Psoas muscle (tissue), 8 donors: Measurements from ENCODE around the gene PCBD1. TPM values are rescaled to one million over a fixed set of nuclear protein-coding genes. Genes with fewer than 3 reads are reported as not detected.

ENCODE experiments used
- ATAC-seq, 4 donors: fragments of 200-7000 bp; cut with Tn5 transposase; one replicate each; pipeline ENCODE4 v1.9.1; 2020; ENCODE audit warnings: moderate library complexity in 3 of 4, mild to moderate bottlenecking in 2 of 4
- DNase-seq, 2 donors: peaks; one replicate each; pipeline ENCODE4 v3.0.0-alpha.2; 2020
- H3K27ac ChIP-seq: fragments of 200-600 bp; one replicate; pipeline ENCODE4 v1.8.0; 2022
- H3K27me3 ChIP-seq, 3 donors: fragments of 200-600 bp in 1 of 3; one replicate each; pipeline versions ENCODE4 v1.6.1 to v1.8.0; 2013 to 2022; ENCODE audit warnings: low read length in 2 of 3, mild to moderate bottlenecking in 2 of 3, moderate library complexity in 1 of 3; ENCODE audit not compliant: insufficient read depth in 3 of 3
- H3K36me3 ChIP-seq, 2 donors: fragments of 200-600 bp in 1 of 2; one replicate each; pipeline versions ENCODE4 v1.6.1 to v1.8.0; 2013 to 2022; ENCODE audit warnings: low read depth in 1 of 2, mild to moderate bottlenecking in 1 of 2, moderate library complexity in 1 of 2; ENCODE audit not compliant: insufficient read depth in 1 of 2
- H3K4me1 ChIP-seq: fragments of 200-600 bp; one replicate; pipeline ENCODE4 v1.8.0; 2022
- H3K4me3 ChIP-seq: fragments of 200-600 bp; one replicate; pipeline ENCODE4 v1.8.0; 2022; ENCODE audit warnings: mild to moderate bottlenecking
- H3K9me3 ChIP-seq: fragments of 200-600 bp; one replicate; pipeline ENCODE4 v1.8.0; 2022
- CTCF ChIP-seq: fragments of 200-600 bp; IDR thresholded peaks from one replicate; pipeline ENCODE4 v1.8.0; 2022; ENCODE audit warnings: antibody characterized with exemption
- WGBS, 3 donors: extraction: QIAGEN DNeasy Blood & Tissue Kit; methylation state at CpG; one replicate each; pipeline versions ENCODE4 v1.1.6 to v1.1.7; 2013; 5-methylcytosine and 5-hydroxymethylcytosine counted together
- intact Hi-C, 2 donors: fragments of 100-400 bp; cut with DNase I; formaldehyde crosslinking; loops; one replicate each; pipeline versions ENCODE4 v1.11.0 to v1.14.2; 2022
- polyA plus RNA-seq, 3 donors: library from polyadenylated mRNA; stranded (reverse); fragments of 200-250 nt; gene quantifications; one replicate each; pipeline ENCODE4 v1.2.3, GENCODE V29; 2013
- total RNA-seq, 4 donors: library from RNA; stranded (reverse); fragmentation: NEBNext Ultra II Directional in 2 of 4; extraction: Animal tissue kit (Norgen Biotek cat#: 25700) in 2 of 4; gene quantifications; one replicate each; pipeline versions ENCODE4 v1.2.1 to v1.2.4, GENCODE V29; 2021 to 2023
- donor health status: healthy with polysubstance abuse.
- donor health status: DM: no; HTN: no; CAD: no; lungs with moderate emphysema.
- donor health status: Bipolar disorder and iron deficiency.
- donor health status: healthy.
- donor health status: DM: yes; HTN: yes; CAD: no.
- donor health status: DM: no; HTN: no; CAD: no.
- donor health status: DM: no; HTN: no; CAD: no.
- donor health status: DM: yes; HTN: yes; CAD: no.

Gene PCBD1
- total and polyA plus RNA-seq, 7 donors = 53.9 to 133 (median 78.3) TPM

DNA sequence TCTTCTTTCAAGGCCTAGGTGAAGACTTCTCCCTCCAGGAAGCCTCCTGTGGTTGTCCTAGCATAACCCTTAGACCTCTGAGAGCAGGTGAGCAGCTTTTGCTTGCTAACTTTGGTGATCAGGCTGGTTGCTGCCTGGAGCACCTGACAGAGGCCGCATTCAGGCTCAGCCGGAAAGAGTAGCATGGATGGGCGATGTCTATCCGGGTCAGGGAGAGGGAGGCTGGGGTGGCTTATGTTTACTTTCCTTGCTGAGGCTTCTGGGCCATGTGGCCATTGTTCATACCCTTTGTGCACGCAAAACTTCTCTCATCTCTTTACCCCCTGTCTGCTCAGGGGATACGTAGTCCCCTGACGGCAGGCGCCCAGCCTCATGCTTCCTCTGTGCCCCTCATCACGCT, 27.4 kb upstream of the PCBD1 start:
- DNase-seq = peak; percentile 5 to 19
- no peak overlapping the region for H3K4me3 ChIP-seq
- H3K4me1 ChIP-seq = no peaks in the 10 kb centered on the region
- H3K27me3 ChIP-seq = peaks cover 0 to 11% (median 0%) of the 10 kb centered on the region in 3 donors
- H3K36me3 ChIP-seq = no peaks in the 10 kb centered on the region
- no peak for ATAC-seq
- H3K9me3 ChIP-seq = no peaks in the 10 kb centered on the region
- 91 to 94% (median 93%) methylated on average over 9 of the region's 9 CpGs for WGBS, 3 donors
- intact Hi-C loops = no loop called here
- H3K27ac ChIP-seq = no peak overlapping the region
- no peak for TF ChIP-seq CTCF

GRCh38 chr10:70915206-70915605, 26.8 kb upstream of the PCBD1 start:
- Histone ChIP-seq H3K27me3 (peaks cover 0 to 11% (median 0%) of the 10 kb centered on the region in 3 donors), H3K4me1 (no peaks in the 10 kb centered on the region), H3K36me3 (no peaks in the 10 kb centered on the region), H3K27ac (no peak overlapping the region), H3K9me3 (no peaks in the 10 kb centered on the region), H3K4me3 (no peak overlapping the region)
- WGBS, 3 donors = 79 to 91% (median 88%) methylated on average over 5 of the region's 5 CpGs
- TF ChIP-seq CTCF = no peak
- intact Hi-C loops = no loop called here
- DNase-seq = peak in 1 of 2 donors; percentile 20
- no peak for ATAC-seq

- no peak for TF ChIP-seq CTCF
- Histone ChIP-seq H3K4me1 (no peaks in the 10 kb centered on the region), H3K4me3 (no peak overlapping the region), H3K9me3 (no peaks in the 10 kb centered on the region), H3K27me3 (peaks cover 0 to 11% (median 0%) of the 10 kb centered on the region in 3 donors), H3K36me3 (no peaks in the 10 kb centered on the region), H3K27ac (no peak overlapping the region)
- ATAC-seq (no peak), DNase-seq (peak in 1 of 2 donors; percentile 19)
- intact Hi-C loops = no loop called here
- 79 to 89% (median 81%) methylated on average over 10 of the region's 10 CpGs for WGBS, 3 donors
These were observed 26.0 kb upstream of the PCBD1 start for GRCh38 chr10:70914316-70914864.

GRCh38 chr10:70913893-70914240, 25.5 kb upstream of the PCBD1 start:
- intact Hi-C loops = no loop called here
- Histone ChIP-seq H3K27ac (no peak overlapping the region), H3K36me3 (no peaks in the 10 kb centered on the region), H3K4me3 (no peak overlapping the region), H3K9me3 (no peaks in the 10 kb centered on the region), H3K4me1 (no peaks in the 10 kb centered on the region), H3K27me3 (peaks cover 0 to 11% (median 0%) of the 10 kb centered on the region in 3 donors)
- no peak for TF ChIP-seq CTCF
- ATAC-seq (no peak), DNase-seq (peak in 1 of 2 donors; percentile 22)
- 93 to 94% (median 94%) methylated on average over 3 of the region's 3 CpGs for WGBS, 3 donors
